ENCODE data around the gene MKNK1. TPM values are rescaled to one million over a fixed set of nuclear protein-coding genes. Genes with fewer than 3 reads are reported as not detected.
A peak's percentile ranks its signal among the peaks of the same experiment; 100 is the strongest.

MKNK1 gene
- polyA plus RNA-seq, 1 of the 3 experiments (the other 2 are of a cell fraction) = 28.2 TPM

DNA sequence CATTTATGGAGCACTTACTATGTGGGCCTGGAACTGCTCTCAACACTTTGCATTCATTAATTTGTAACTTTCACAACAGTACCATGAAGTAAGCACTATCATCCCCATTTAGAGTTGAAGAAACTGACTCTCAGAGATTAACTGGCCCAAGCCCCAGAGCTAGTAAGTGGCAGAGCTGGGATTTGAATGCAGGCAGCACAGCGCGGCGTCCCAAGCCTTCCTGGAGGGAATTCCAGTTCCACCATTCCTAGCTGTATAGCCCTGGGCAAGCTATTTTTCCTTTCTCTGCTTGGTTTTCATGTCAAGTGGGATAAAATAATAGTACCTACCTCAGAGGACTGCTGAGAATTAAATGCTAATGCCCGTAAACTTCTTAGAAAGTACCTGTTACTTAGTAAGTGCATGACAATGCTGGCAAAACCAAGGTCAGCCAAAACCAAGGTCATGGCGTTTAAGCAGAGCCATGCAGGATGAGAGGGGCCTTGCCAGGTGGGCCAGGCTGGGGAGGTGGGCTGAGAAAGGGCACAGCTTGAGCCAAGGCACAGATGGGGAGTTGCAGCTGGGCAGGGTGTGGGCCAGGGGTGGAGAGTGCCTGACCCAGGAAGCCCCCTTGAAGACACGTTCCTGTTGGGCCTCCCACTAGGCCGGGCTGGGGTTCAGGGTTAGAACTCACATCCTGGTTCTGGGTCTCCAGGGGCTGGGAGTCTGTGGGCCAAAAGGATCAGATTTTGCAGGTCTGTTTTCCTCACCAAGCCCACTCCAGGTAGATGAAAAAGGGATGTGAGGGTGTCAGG, 48.0 kb downstream of the MKNK1 start:
- H3K4me3 ChIP-seq (ENCODE audit: low read depth in 2 of 2, low read length in 1 of 2) = no peak overlapping the region

DNA sequence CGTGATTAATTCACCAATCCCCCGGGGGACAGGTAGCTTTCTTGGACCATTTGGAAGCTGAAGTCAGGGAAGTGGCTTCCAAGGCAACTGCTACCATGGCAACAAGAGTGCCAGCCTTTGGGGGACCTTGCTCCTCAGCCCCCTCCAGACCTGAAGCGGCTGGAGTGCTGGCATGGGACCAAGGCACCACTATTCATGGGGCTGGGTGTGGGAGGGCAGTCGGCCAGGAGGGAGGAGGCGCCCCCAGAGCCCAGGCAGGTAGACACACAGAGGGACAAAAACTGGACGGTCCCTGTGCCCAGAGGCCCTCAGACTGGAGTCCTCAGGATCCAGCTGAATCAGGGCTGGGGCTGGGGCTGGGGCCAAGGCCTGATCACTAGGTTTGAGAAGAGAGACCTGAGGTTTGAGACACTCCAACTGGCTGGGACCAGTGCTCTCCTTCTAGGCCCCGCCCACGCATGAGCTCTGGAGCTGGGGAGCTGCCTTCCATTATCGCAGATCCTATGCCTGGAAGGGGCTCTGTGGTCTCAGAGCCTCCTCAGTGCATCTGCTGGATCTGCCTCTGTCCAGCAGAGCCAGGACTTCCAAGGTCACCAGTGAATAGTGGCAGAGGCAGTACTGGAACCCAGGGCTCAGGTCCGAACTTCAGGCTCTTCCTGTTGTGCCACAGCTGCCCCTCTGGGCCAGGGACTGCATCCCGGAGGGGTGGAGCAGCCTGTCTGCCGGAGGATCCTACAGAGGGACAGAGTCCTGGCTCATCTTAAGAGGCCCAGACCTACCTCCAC, 49.3 kb downstream of the MKNK1 start:
- peaks cover 0 to 4% of the 10 kb centered on the region in 2 experiments; a peak in 1 of 4 replicates for H3K4me1 ChIP-seq (ENCODE audit: control insufficient read depth in 1 of 2, insufficient read depth in 2 of 2, low read depth in 1 of 2, low read length in 1 of 2)
- H3K27ac ChIP-seq (ENCODE audit: low read depth in 2 of 2, low read length in 1 of 2) = no peak overlapping the region
- CTCF ChIA-PET = interaction anchor here (0.6 kb wide), 1 partner anchor 48 kb away, joined by 3 read pairs; no protein-coding TSS in a partner anchor
- no peak overlapping the region for H3K4me3 ChIP-seq (ENCODE audit: low read depth in 2 of 2, low read length in 1 of 2)
- H4K20me1 ChIP-seq (ENCODE audit: insufficient read depth) = no peaks in the 10 kb centered on the region
- TF ChIP-seq REST (IDR thresholded peaks at IDR 0.05; ENCODE audit: low read depth, low read length) (peak; percentile 58; the same call in 1 of the 2 replicates), MEF2A (IDR thresholded peaks at IDR 0.05; ENCODE audit: borderline replicate concordance, low read depth) (no peak), SMC3 (IDR thresholded peaks at IDR 0.05; ENCODE audit: low read depth, low read length) (no peak), MAX (IDR thresholded peaks at IDR 0.05; ENCODE audit: low read depth) (no peak)
- no peak overlapping the region for H3K9ac ChIP-seq
- 65% methylated on average over 7 of the region's 12 CpGs for WGBS (ENCODE audit: low lambda C conversion rate)
- no peaks in the 10 kb centered on the region for H3K27me3 ChIP-seq (ENCODE audit: insufficient read depth)
- DNase-seq = no peak
- H2AFZ ChIP-seq (ENCODE audit: low read depth) = no peak overlapping the region
- H3F3A ChIP-seq (replicated peaks; ENCODE audit: insufficient read depth) = no peaks in the 10 kb centered on the region
- POLR2A ChIA-PET = no interaction called here
- H3K9me3 ChIP-seq = no peaks in the 10 kb centered on the region
- peaks cover 0 to 3% of the 10 kb centered on the region in 2 experiments for H3K36me3 ChIP-seq (replicated peaks in 1 of 2; ENCODE audit: control insufficient read depth in 1 of 2, insufficient read depth in 2 of 2, low read length in 1 of 2)
- no peaks in the 10 kb centered on the region for H3K79me2 ChIP-seq (ENCODE audit: insufficient read depth)
- no peaks in the 10 kb centered on the region for H3K9me2 ChIP-seq
- H3K4me2 ChIP-seq = no peak overlapping the region

More for the DNA sequence above, 48.0 kb downstream of the MKNK1 start:
- H4K20me1 ChIP-seq (ENCODE audit: insufficient read depth) = no peaks in the 10 kb centered on the region
- TF ChIP-seq FOSL2 (IDR thresholded peaks at IDR 0.05; ENCODE audit: borderline replicate concordance, low read depth) (no peak), SIN3A (IDR thresholded peaks at IDR 0.05; ENCODE audit: borderline replicate concordance, low read depth, low read length) (no peak), FOXJ3 (CRISPR knock-in tag; IDR thresholded peaks at IDR 0.05) (no peak), GATA2 (CRISPR knock-in tag; IDR thresholded peaks at IDR 0.05) (no peak), RCOR1 (IDR thresholded peaks at IDR 0.05; ENCODE audit: low read length) (no peak), ELF1 (IDR thresholded peaks at IDR 0.05) (no peak), CHD2 (IDR thresholded peaks at IDR 0.05; ENCODE audit: low read length, partially characterized antibody) (no peak), MEF2A (IDR thresholded peaks at IDR 0.05; ENCODE audit: borderline replicate concordance, low read depth) (no peak), RFX5 (IDR thresholded peaks at IDR 0.05; ENCODE audit: low read length) (no peak), TEAD4 (IDR thresholded peaks at IDR 0.05; ENCODE audit: borderline replicate concordance, insufficient read depth) (no peak), EZH2phosphoT487 (IDR thresholded peaks at IDR 0.05; ENCODE audit: borderline replicate concordance, low read depth) (no peak), POLR2AphosphoS5 (IDR thresholded peaks at IDR 0.05; ENCODE audit: low read depth, low read length) (no peak)
- TF ChIP-seq, protein P1, sequence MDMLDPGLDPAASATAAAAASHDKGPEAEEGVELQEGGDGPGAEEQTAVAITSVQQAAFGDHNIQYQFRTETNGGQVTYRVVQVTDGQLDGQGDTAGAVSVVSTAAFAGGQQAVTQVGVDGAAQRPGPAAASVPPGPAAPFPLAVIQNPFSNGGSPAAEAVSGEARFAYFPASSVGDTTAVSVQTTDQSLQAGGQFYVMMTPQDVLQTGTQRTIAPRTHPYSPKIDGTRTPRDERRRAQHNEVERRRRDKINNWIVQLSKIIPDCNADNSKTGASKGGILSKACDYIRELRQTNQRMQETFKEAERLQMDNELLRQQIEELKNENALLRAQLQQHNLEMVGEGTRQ (IDR thresholded peaks at IDR 0.05; ENCODE audit: borderline replicate concordance, low read depth, low read length) = no peak
- H3F3A ChIP-seq (replicated peaks; ENCODE audit: insufficient read depth) = no peaks in the 10 kb centered on the region
- no peaks in the 10 kb centered on the region for H3K79me2 ChIP-seq (ENCODE audit: insufficient read depth)
- no peaks in the 10 kb centered on the region; a peak in 1 of 4 replicates for H3K4me1 ChIP-seq (ENCODE audit: control insufficient read depth in 1 of 2, insufficient read depth in 2 of 2, low read depth in 1 of 2, low read length in 1 of 2)
- no peaks in the 10 kb centered on the region for H3K9me2 ChIP-seq
- POLR2A ChIA-PET = no interaction called here
- H3K9ac ChIP-seq = no peak overlapping the region
- DNase-seq = no peak
- CTCF ChIA-PET = interaction anchor here (1.1 kb wide), 1 partner anchor 9 kb away, joined by 3 read pairs; no protein-coding TSS in a partner anchor
- no peaks in the 10 kb centered on the region for H3K9me3 ChIP-seq
- H3K36me3 ChIP-seq (replicated peaks in 1 of 2; ENCODE audit: control insufficient read depth in 1 of 2, insufficient read depth in 2 of 2, low read length in 1 of 2) = peaks cover 0 to 3% of the 10 kb centered on the region in 2 experiments
- H3K27me3 ChIP-seq (ENCODE audit: insufficient read depth) = no peaks in the 10 kb centered on the region
- no peak overlapping the region for H3K4me2 ChIP-seq
- 85% methylated on average over 6 of the region's 7 CpGs for WGBS (ENCODE audit: low lambda C conversion rate)
- H3K27ac ChIP-seq (ENCODE audit: low read depth in 2 of 2, low read length in 1 of 2) = no peak overlapping the region
- H2AFZ ChIP-seq (ENCODE audit: low read depth) = no peak overlapping the region

All from SK-N-SH (cell line).